Measurements from ENCODE around the gene RGS11.

RGS11 gene

DNA sequence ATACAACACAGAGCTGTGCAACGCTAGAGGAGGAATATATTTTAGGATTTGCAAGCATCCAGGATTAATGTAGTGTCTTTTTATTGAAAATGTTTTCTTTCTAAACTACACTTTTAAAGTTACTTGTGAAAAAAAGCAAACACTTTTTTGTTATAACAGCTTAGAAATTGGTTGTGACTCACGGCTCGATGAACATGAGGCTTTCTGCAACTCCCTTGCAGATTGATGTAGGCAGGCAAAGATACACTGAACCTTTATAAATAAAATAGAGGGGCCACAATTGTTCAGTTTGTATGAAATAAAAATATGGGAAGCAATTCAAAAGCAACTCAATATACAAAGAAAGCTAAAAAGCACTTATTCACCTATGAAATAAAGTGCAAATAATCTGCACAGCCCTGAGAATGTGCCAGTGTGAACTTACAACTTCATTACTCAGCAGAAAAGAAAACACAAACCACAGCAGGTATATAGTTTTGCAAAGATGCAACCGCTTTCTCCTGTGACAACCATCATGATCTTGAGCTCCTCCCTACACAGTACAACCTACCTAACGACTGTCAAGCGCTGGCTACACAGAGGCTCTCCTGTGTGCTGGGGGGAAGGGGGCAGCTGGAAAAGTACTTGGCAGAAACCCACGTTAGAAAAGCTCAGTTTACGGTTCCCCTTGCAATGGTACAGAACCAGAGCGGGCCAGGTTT, 47.4 kb downstream of the RGS11 start:
- peak in 1 of 5 experiments; percentile 80 for DNase-seq

DNA sequence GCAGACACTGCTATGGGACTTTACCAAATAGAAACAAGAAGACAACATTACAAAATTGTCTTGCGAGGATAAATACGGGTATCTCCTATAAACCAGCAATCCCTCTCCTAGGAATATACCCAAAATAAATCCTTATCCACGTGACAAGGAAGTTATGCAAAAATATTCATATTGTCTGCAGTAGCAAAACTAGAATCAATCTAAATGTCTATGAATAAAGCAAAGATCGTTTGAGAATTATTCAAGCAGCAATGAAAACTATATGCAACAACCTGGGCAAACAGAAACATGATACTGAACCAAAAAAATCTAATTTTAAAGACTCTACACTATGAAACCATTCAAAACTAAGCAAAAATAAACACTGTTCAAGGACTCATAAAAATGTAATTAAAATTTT, 55.7 kb downstream of the RGS11 start:
- no peak for DNase-seq

All from T-helper 2 cell (primary cell).